WERI-Rb-1 (cell line): Measurements from ENCODE around the gene ARL13B.

ENCODE experiments used
- DNase-seq: peaks from one replicate; pipeline ENCODE4 v3.0.0-alpha.2; 2020
- H3K27ac ChIP-seq: fragments of 250-450 bp; sonication (Bioruptor Pico); 2 replicates; pipeline ENCODE4 v1.5.1; 2020; ENCODE audit warnings: mild to moderate bottlenecking, moderate library complexity
- H3K27me3 ChIP-seq: fragments of 250-450 bp; sonication (Bioruptor Pico); 2 replicates; pipeline ENCODE4 v1.5.1; 2021; ENCODE audit warnings: mild to moderate bottlenecking, low read depth, moderate library complexity; ENCODE audit not compliant: insufficient read depth, severe bottlenecking
- H3K36me3 ChIP-seq: fragments of 250-450 bp; sonication (Bioruptor Pico); 2 replicates; pipeline ENCODE4 v1.5.1; 2020; ENCODE audit warnings: mild to moderate bottlenecking, moderate library complexity
- H3K4me3 ChIP-seq: 2 replicates; pipeline ENCODE4 v1.5.1; 2011; ENCODE audit warnings: low read depth, mild to moderate bottlenecking, control low read depth, low read length
- H3K9me3 ChIP-seq: fragments of 250-450 bp; sonication (Bioruptor Pico); 2 replicates; pipeline ENCODE4 v1.5.1; 2021; ENCODE audit warnings: mild to moderate bottlenecking, moderate library complexity; ENCODE audit not compliant: severe bottlenecking
- TF ChIP-seq, protein P1 (sequence below): IDR thresholded peaks from 2 replicates; pipeline ENCODE4 v1.5.1; 2011; ENCODE audit warnings: low read depth, mild to moderate bottlenecking, control low read depth, inconsistent platforms, low read length

The ARL13B gene

DNA sequence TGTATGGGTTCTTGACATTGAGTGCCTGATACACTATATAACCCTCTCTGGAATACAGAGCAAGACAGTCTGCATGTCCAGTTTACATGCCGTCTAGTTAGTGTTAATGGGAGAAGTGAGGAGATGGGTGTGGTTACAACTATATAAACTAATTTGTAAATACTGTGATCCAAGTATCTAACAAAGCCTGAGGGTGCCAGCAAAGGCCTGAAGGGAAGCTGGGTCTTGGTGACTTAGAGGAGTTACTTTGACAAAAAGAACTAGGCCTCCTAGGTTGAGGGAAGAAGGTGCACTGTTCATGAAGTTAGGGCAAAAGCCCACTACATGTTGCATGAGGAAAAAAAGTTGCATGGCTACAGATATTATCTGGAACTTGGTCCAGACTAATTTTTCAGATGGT lies 85.2 kb downstream of the ARL13B start:
- no peak overlapping the region for H3K4me3 ChIP-seq
- H3K27me3 ChIP-seq: no peaks in the 10 kb centered on the region
- H3K27ac ChIP-seq: no peak overlapping the region
- H3K36me3 ChIP-seq: peaks cover 6% of the 10 kb centered on the region
- DNase-seq: no peak
- H3K9me3 ChIP-seq: no peaks in the 10 kb centered on the region
- TF ChIP-seq, protein P1, sequence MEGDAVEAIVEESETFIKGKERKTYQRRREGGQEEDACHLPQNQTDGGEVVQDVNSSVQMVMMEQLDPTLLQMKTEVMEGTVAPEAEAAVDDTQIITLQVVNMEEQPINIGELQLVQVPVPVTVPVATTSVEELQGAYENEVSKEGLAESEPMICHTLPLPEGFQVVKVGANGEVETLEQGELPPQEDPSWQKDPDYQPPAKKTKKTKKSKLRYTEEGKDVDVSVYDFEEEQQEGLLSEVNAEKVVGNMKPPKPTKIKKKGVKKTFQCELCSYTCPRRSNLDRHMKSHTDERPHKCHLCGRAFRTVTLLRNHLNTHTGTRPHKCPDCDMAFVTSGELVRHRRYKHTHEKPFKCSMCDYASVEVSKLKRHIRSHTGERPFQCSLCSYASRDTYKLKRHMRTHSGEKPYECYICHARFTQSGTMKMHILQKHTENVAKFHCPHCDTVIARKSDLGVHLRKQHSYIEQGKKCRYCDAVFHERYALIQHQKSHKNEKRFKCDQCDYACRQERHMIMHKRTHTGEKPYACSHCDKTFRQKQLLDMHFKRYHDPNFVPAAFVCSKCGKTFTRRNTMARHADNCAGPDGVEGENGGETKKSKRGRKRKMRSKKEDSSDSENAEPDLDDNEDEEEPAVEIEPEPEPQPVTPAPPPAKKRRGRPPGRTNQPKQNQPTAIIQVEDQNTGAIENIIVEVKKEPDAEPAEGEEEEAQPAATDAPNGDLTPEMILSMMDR: no peak

DNA sequence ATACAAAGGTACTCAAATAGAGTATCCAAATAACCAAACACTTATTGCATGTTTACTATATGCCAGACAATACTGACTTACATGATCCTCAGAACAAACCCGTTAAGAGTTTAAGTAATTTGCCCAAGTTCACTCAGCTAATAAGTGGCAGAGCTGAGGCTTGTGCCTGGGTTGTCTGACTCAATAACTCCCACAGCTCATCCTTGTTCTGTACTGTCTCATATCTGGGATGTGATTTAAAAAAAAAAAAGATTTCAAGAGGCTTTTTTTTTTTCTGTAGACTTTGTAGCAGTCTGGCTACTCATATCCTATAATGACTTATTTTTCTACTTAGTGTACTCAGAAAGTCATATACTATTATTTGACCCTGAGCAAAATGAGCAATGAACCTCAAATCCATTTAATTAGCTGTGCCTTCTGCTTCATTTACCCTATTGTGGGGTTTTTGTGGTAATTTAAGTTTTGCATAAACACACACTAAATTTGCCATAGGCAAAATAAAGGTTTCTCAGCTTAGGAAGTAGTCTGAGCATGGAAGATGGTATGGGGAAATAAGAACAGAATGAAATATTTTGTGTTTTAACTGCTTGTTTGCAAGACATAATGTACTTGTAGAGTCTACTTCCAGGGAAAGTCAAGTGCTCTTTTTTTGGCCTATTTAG lies 86.0 kb downstream of the ARL13B start:
- H3K9me3 ChIP-seq: no peaks in the 10 kb centered on the region
- H3K36me3 ChIP-seq: peaks cover 6% of the 10 kb centered on the region
- H3K4me3 ChIP-seq: no peak overlapping the region
- no peak for DNase-seq
- no peak overlapping the region for H3K27ac ChIP-seq
- H3K27me3 ChIP-seq: no peaks in the 10 kb centered on the region
- TF ChIP-seq, protein P1: no peak

DNA sequence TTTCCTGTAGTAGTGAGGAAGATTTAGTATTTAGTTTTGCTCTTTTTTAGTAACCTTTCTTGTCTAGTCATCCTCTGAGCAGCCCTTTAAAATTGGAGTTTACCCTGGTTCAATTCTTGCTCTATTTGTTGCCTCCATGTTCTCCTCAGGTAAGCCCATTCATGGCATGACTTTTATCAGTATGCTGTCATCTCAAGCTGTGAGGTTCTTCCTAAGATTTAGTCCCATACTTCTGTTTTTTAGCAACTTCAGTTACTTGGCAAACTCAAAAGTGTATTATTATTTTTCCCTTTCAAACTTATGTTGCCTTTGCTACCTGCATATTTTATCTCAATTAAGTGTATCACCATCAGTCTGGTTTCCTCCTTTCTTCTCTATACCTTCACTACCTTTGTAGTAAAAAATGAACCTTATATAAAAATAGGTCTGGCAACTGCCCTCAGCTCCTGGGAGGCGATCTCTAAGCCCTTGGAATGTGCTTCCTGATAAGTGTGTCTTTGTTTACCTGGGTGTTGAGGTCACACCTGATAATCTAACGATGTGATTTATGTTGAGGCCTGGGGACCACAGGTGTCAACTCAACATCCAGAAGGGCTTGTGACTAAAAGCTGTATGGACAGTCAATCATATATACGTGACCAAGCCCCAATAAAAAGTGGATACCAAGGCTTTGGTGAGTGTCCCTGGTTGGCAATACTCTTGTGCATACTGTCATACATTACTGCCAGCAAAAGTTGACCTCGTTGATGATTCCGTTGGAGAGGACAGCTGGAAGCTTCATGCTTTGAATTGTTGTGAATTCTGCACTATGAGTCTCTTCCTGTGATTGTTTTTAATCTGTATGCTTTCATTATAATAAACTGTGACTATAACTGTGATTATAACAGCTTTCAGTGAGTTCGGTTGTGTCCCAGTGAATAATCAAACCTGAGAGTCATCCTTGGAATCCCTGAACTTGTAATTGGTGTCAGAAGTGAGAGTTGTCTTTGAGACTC lies 86.8 kb downstream of the ARL13B start:
- TF ChIP-seq, protein P1: no peak
- Histone ChIP-seq H3K36me3 (peaks cover 6% of the 10 kb centered on the region), H3K9me3 (no peaks in the 10 kb centered on the region)

DNA sequence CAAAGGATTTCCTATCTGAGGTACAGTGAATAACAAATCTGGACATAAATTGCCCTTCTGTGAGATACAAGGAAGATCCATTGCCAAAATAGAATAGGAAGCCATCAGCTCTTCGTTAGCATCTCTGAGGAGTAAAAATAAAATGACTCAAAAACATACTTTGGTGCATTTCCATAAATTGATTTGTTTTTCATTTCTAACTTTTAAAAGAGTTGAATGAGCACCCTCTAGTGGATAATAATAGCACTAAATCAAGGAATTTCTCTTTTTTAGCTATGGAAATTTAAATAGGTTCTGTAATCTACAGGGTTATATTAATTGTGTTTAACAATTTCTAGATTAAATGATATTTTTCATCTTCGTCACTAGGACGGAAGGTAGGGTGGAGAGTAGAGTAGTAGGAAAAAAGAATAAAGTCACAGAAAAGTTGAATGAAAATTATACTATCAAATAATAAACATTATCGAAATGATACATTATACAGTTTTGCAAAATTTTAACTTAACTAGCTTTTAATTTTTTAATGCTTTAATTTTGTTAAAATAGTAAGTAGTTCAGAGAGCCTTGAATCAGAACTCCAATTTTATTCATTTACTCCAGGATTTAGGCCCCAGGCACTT lies 89.3 kb downstream of the ARL13B start:
- DNase-seq: no peak
- Histone ChIP-seq H3K27ac (no peak overlapping the region), H3K36me3 (peaks cover 6% of the 10 kb centered on the region)

More for the DNA sequence above, 86.8 kb downstream of the ARL13B start:
- no peak overlapping the region for H3K27ac ChIP-seq
- no peak for DNase-seq
- H3K27me3 ChIP-seq: no peaks in the 10 kb centered on the region
- no peak overlapping the region for H3K4me3 ChIP-seq

DNA sequence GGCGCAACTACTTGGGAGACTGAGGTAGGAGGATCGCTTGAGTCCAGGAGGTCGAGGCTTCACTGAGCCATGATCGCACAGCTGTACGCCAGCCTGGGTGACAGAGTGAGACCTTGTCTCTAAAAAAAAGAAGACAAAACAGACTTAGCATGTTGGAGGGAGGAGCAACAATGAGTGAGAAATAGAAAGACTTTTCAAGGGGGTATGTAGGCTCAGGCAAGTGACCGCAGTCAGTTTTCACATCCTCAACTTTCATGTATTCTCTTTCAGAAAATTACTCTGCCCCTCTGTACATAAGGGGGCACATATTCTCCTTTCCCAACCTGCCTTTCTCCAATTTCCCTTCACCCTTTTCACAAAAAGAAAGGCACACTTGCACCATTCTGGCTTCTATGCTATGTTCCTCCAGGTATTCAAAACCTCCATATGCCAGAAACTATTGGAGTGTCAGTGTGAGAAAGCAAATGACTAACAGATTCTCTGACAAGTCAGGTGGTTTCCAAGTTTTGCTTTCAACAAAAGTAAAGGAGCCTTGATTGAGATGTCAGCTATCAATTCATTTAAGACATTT lies 90.5 kb downstream of the ARL13B start:
- no peak overlapping the region for H3K27ac ChIP-seq
- TF ChIP-seq, protein P1: no peak
- H3K36me3 ChIP-seq: peaks cover 4% of the 10 kb centered on the region
- no peaks in the 10 kb centered on the region for H3K9me3 ChIP-seq
- no peak overlapping the region for H3K4me3 ChIP-seq
- no peak for DNase-seq
- H3K27me3 ChIP-seq: no peaks in the 10 kb centered on the region

More for the DNA sequence above, 89.3 kb downstream of the ARL13B start:
- Histone ChIP-seq H3K9me3 (no peaks in the 10 kb centered on the region), H3K27me3 (no peaks in the 10 kb centered on the region), H3K4me3 (no peak overlapping the region)
- TF ChIP-seq, protein P1: no peak
